Hepatocyte (in vitro differentiated cells): ENCODE measurements around the gene SNX10.

Experiments used
- CTCF ChIP-seq: fragments of 200-600 bp; sonication (generic); IDR thresholded peaks from 2 replicates; pipeline ENCODE4 v1.5.1; 2016; ENCODE audit warnings: antibody characterized with exemption, mild to moderate bottlenecking; ENCODE audit not compliant: poor library complexity
- EZH2 ChIP-seq: fragments of 200-600 bp; sonication (generic); IDR thresholded peaks from 2 replicates; pipeline ENCODE4 v1.6.1; 2016; ENCODE audit warnings: antibody characterized with exemption, mild to moderate bottlenecking, borderline replicate concordance
- EZH2phosphoT487 ChIP-seq: fragments of 200-600 bp; sonication (generic); IDR thresholded peaks from one replicate; pipeline ENCODE4 v1.6.1; 2018; ENCODE audit warnings: antibody characterized with exemption, mild to moderate bottlenecking, low read depth, moderate library complexity; ENCODE audit not compliant: unreplicated experiment, severe bottlenecking

GRCh38 chr7:26280723-26281122 lies 10.9 kb upstream of the SNX10 start:
- TF ChIP-seq CTCF = no peak
- no peak for TF ChIP-seq EZH2
- TF ChIP-seq EZH2phosphoT487 = no peak
